B cell (primary cell): ENCODE measurements around the gene ARAP1.

Source experiments
- EZH2 ChIP-seq: IDR thresholded peaks from 2 replicates; pipeline ENCODE4 v1.6.1; 2012; ENCODE audit warnings: borderline replicate concordance, low read depth, mild to moderate bottlenecking, moderate library complexity, low read length; ENCODE audit not compliant: insufficient read depth, poor library complexity, severe bottlenecking
- TF ChIP-seq, protein P1 (sequence below): fragments of 200-600 bp; IDR thresholded peaks from one replicate; pipeline ENCODE4 v1.8.0; 2022; ENCODE audit warnings: antibody characterized with exemption, mild to moderate bottlenecking

DNA sequence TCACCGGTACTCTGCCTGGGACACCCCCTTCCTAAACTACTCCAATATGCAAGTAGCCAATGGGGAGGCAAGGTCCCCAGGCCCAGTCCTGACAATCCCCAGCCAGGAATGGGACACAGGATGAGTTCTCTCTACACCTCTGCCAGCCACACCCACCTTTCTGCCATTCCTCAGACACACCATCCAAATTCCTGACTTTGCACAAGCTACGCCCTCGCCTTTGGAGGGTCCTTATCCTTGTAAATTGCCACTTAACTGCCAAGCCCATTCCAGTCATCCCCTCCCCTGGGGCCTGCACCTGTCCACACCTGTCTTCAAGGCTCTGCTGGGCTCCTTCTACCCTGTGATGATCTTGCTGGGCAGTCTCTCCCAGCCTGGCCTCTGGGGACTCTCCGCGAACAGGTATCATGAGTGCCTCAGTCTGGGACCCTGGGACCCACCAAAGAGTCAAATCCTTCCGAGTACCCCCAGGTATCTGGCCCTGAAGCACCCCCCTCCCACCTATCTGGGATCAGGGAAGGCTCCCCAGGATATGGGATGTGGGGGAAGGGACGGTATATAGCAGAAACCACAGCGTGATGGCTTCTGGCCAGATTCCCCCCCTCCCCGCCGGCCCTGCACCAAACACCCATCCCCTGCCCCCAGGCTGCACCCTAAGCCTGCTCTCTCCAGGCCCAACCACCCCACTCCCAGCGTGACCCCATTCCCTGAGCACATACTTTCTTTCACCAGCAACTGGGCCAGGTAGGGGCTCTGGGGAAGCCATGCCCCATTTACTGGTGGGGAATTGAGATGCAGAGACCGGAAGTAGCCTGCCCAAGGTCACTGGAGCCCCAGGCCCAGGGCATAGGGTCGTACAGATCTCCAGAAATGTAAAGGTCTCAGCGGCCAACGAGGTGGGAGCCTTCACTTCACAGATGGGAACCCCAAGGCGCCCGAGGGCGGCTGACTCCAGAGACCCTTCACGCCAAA, 806 bp downstream of the ARAP1 start:
- TF ChIP-seq, protein P1, sequence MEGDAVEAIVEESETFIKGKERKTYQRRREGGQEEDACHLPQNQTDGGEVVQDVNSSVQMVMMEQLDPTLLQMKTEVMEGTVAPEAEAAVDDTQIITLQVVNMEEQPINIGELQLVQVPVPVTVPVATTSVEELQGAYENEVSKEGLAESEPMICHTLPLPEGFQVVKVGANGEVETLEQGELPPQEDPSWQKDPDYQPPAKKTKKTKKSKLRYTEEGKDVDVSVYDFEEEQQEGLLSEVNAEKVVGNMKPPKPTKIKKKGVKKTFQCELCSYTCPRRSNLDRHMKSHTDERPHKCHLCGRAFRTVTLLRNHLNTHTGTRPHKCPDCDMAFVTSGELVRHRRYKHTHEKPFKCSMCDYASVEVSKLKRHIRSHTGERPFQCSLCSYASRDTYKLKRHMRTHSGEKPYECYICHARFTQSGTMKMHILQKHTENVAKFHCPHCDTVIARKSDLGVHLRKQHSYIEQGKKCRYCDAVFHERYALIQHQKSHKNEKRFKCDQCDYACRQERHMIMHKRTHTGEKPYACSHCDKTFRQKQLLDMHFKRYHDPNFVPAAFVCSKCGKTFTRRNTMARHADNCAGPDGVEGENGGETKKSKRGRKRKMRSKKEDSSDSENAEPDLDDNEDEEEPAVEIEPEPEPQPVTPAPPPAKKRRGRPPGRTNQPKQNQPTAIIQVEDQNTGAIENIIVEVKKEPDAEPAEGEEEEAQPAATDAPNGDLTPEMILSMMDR = no peak
- no peak for TF ChIP-seq EZH2
